ENCODE results near the gene RBFOX1.

The RBFOX1 gene

DNA sequence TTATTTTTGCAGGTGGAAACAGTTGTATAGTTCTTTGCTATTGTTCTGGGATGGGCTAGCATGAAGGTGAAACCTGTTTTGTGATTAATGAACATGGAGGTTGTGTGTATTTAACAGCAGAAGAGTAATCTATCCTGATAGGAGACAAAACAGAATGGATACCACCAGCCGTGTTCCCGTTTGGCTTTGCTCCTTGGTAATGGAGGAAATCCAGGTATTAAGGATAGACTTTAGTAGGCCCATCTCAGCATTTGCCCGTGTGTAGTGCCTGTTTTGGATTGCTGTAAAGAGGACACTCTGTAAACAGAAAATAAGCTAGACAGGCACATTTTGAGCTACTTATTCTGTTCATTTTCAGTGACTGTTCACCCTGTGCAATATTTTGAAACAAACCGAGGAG, 215.1 kb downstream of the RBFOX1 start:
- Histone ChIP-seq H3K4me1 (ENCODE audit: control insufficient read depth, insufficient read depth, low read length, poor library complexity, severe bottlenecking) (peaks cover 7% of the 10 kb centered on the region), H3K4me3 (ENCODE audit: extremely low read depth, insufficient read depth, low read length, poor library complexity, severe bottlenecking) (no peak overlapping the region), H3K36me3 (ENCODE audit: control insufficient read depth, insufficient read depth, low read length) (no peaks in the 10 kb centered on the region), H3K27ac (ENCODE audit: low read depth, low read length, severe bottlenecking) (no peak overlapping the region), H3K9me3 (ENCODE audit: control insufficient read depth, low read length) (no peaks in the 10 kb centered on the region)
- WGBS, 2 experiments (ENCODE audit: insufficient coverage in 2 of 2) = 69 to 89% methylated on average over 3 to 4 of the region's 4 CpGs

DNA sequence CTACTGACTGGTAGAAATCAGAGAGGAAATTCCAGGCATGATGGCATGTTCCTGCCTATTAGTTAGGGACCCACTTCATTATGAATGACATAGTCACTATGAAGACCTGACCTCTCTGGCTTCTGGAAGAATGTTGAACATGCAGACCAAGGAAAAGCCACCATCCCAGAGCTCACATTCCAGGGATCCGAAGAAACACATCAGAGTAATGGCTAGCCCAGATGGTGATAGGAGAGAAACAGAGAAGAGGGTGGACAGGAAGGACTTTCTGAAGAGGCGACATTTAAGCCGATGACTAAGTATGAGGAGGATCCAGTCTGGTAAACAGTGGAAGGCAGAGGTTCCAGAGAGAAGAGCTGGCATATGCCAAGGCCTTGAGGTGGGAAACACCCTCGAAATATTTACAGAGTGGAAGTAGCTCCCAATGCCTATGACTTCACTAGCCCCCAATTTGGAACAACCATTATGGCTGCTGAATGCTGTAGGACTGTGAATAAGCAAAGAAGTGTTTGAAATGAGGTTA, 216.2 kb downstream of the RBFOX1 start:
- Histone ChIP-seq H3K4me3 (ENCODE audit: extremely low read depth, insufficient read depth, low read length, poor library complexity, severe bottlenecking) (no peak overlapping the region), H3K4me1 (ENCODE audit: control insufficient read depth, insufficient read depth, low read length, poor library complexity, severe bottlenecking) (peaks cover 7% of the 10 kb centered on the region), H3K9me3 (ENCODE audit: control insufficient read depth, low read length) (no peaks in the 10 kb centered on the region), H3K36me3 (ENCODE audit: control insufficient read depth, insufficient read depth, low read length) (no peaks in the 10 kb centered on the region), H3K27ac (ENCODE audit: low read depth, low read length, severe bottlenecking) (no peak overlapping the region)
- 75 to 94% methylated on average over 3 of the region's 4 CpGs for WGBS, 2 experiments (ENCODE audit: insufficient coverage in 2 of 2)

DNA sequence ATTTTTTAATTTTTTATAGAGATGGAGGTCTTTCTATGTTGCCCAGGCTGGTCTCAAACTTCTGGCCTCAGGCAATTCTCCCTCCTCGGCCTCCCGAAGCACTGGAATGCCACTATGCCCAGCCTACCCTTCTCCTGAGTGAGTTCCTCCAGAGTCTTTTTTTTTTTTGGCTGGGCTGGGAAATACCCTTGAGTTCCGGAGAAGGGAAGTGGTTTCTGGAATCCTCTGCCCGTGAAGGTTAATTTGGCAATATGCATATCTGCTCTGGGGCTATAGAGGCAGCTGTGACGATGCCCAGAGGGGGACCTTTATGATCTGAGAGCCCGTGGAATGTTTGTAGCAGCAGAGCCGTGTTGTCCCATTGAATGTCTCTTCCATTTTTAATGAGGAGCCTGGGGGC, 217.5 kb downstream of the RBFOX1 start:
- Histone ChIP-seq H3K9me3 (ENCODE audit: control insufficient read depth, low read length) (no peaks in the 10 kb centered on the region), H3K36me3 (ENCODE audit: control insufficient read depth, insufficient read depth, low read length) (no peaks in the 10 kb centered on the region), H3K4me1 (ENCODE audit: control insufficient read depth, insufficient read depth, low read length, poor library complexity, severe bottlenecking) (peaks cover 9% of the 10 kb centered on the region), H3K4me3 (ENCODE audit: extremely low read depth, insufficient read depth, low read length, poor library complexity, severe bottlenecking) (no peak overlapping the region), H3K27ac (ENCODE audit: low read depth, low read length, severe bottlenecking) (no peak overlapping the region)
- 67 to 89% methylated on average over 6 to 7 of the region's 7 CpGs for WGBS, 2 experiments (ENCODE audit: insufficient coverage in 2 of 2)

DNA sequence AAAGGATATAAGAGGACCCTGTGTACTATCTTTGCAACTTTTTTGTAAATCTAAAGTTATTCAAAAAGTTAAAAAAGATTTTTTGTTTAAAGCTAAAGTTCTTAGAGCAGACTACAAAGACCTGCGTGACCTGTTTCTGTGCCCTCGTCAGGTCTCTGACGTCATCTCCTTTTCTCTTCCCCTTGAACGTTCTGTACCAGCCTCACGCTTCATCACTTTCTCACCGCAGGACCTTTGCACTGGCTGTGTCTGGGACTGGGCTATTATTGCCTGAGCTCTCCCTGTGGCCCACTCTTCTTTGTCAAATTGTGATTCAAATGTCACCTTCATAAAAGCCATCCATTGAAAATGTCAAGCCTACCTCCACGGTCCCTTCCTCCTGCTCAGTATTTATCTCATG, 222.8 kb downstream of the RBFOX1 start:
- H3K4me1 ChIP-seq (ENCODE audit: control insufficient read depth, insufficient read depth, low read length, poor library complexity, severe bottlenecking) = peaks cover 2% of the 10 kb centered on the region
- WGBS, 2 experiments (ENCODE audit: insufficient coverage in 2 of 2) = 85 to 94% methylated on average over 6 to 7 of the region's 7 CpGs
- no peaks in the 10 kb centered on the region for H3K36me3 ChIP-seq (ENCODE audit: control insufficient read depth, insufficient read depth, low read length)
- H3K27ac ChIP-seq (ENCODE audit: low read depth, low read length, severe bottlenecking) = no peak overlapping the region
- no peak overlapping the region for H3K4me3 ChIP-seq (ENCODE audit: extremely low read depth, insufficient read depth, low read length, poor library complexity, severe bottlenecking)
- no peaks in the 10 kb centered on the region for H3K9me3 ChIP-seq (ENCODE audit: control insufficient read depth, low read length)

DNA sequence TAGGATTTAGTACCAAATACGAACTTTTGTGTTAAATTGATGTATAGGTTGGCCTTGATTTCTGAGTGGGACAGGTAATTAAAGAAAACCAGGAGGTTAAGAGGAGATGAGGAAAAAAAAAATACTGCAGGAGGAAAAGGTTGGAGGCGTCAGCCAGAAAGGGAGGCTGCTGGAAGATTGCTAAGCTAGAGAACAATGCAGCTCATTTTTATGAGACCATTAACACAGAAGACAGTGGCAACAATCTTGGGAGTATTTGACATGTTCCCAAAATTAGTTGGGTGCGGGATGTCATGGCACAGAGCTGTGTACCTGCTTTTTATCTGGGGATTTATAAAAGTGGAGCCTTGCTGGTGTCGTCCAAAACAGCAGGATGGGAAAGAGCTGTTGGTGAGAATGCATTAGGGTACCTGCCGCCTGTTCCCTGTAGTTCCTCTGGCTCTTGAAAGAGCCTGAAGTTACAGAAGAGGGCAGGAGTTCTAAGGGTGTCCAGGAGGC, 229.3 kb downstream of the RBFOX1 start:
- H3K4me1 ChIP-seq (ENCODE audit: control insufficient read depth, insufficient read depth, low read length, poor library complexity, severe bottlenecking) = no peaks in the 10 kb centered on the region
- no peaks in the 10 kb centered on the region for H3K36me3 ChIP-seq (ENCODE audit: control insufficient read depth, insufficient read depth, low read length)
- no peak overlapping the region for H3K4me3 ChIP-seq (ENCODE audit: extremely low read depth, insufficient read depth, low read length, poor library complexity, severe bottlenecking)
- H3K9me3 ChIP-seq (ENCODE audit: control insufficient read depth, low read length) = no peaks in the 10 kb centered on the region
- WGBS, 2 experiments (ENCODE audit: insufficient coverage in 2 of 2) = 80 to 93% methylated on average over 5 of the region's 5 CpGs
- H3K27ac ChIP-seq (ENCODE audit: low read depth, low read length, severe bottlenecking) = no peak overlapping the region

DNA sequence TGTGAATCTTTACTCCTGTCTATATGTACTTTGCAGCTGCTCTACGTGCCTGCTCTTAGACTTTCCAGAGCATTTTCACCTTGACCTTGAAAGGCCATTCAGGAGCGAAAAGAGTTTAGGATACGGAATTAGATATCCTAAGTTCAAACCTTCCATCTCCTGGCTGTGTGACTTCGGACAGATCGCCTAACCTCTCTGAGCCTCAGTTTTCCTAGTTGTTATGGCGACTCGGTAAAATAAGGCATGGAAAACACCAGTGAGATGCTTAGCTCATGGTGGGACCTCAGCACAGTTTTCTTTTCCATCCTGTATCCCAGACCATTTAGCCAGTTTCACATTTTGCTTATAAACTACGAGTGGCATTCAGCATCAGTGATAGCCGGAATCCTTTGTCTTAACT, 233.7 kb downstream of the RBFOX1 start:
- no peak overlapping the region for H3K27ac ChIP-seq (ENCODE audit: low read depth, low read length, severe bottlenecking)
- no peaks in the 10 kb centered on the region for H3K9me3 ChIP-seq (ENCODE audit: control insufficient read depth, low read length)
- H3K36me3 ChIP-seq (ENCODE audit: control insufficient read depth, insufficient read depth, low read length) = no peaks in the 10 kb centered on the region
- 75 to 96% methylated on average over 7 to 8 of the region's 9 CpGs for WGBS, 2 experiments (ENCODE audit: insufficient coverage in 2 of 2)
- H3K4me3 ChIP-seq (ENCODE audit: extremely low read depth, insufficient read depth, low read length, poor library complexity, severe bottlenecking) = no peak overlapping the region
- H3K4me1 ChIP-seq (ENCODE audit: control insufficient read depth, insufficient read depth, low read length, poor library complexity, severe bottlenecking) = no peaks in the 10 kb centered on the region

DNA sequence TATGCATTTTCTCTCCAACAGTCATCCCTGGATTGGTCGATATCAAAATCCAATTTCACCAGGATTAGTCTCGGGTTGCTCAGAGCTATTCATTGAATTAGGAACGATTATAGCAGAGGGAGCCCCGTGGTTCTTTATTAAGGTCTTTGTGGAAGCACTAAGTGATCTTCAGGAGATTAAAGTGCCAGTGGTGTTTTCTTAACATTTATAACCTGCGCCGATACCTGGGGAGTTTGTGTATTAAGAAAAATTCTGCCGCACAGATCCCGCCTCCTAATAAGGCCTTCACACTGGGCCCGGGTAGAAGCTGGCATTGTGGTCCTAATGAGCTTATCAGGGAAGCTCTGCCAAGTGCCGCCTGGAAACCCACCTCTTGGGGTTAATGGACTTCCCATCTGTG, 238.7 kb downstream of the RBFOX1 start:
- Histone ChIP-seq H3K4me3 (ENCODE audit: extremely low read depth, insufficient read depth, low read length, poor library complexity, severe bottlenecking) (no peak overlapping the region), H3K9me3 (ENCODE audit: control insufficient read depth, low read length) (no peaks in the 10 kb centered on the region), H3K36me3 (ENCODE audit: control insufficient read depth, insufficient read depth, low read length) (no peaks in the 10 kb centered on the region), H3K4me1 (ENCODE audit: control insufficient read depth, insufficient read depth, low read length, poor library complexity, severe bottlenecking) (no peaks in the 10 kb centered on the region), H3K27ac (ENCODE audit: low read depth, low read length, severe bottlenecking) (no peak overlapping the region)
- 84 to 90% methylated on average over 7 to 8 of the region's 10 CpGs for WGBS, 2 experiments (ENCODE audit: insufficient coverage in 2 of 2)

DNA sequence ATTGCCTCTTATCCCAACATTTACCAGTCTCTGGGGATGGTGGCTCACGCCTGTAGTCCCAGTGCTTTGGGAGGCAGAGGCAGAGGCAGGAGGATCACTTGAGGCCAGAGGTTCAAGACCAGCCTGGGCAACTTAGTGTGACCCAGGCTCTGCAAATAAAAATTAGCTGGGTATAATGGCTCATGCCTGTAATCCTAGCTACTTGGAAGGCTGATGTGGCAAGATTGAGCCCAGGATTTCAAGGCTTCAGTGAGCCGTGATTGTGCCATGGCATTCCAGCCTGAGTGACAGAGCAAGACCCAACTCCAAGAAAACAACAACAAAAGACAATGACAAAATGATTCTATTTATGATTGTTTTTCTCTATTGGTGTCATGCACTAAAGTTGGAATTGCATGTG, 244.9 kb downstream of the RBFOX1 start:
- H3K9me3 ChIP-seq (ENCODE audit: control insufficient read depth, low read length) = no peaks in the 10 kb centered on the region
- no peak overlapping the region for H3K4me3 ChIP-seq (ENCODE audit: extremely low read depth, insufficient read depth, low read length, poor library complexity, severe bottlenecking)
- 80% methylated on average over 1 of the region's 2 CpGs; no CpG with 5 or more reads in 1 of the 2 experiments for WGBS, 2 experiments (ENCODE audit: insufficient coverage in 2 of 2)
- H3K4me1 ChIP-seq (ENCODE audit: control insufficient read depth, insufficient read depth, low read length, poor library complexity, severe bottlenecking) = no peaks in the 10 kb centered on the region
- H3K36me3 ChIP-seq (ENCODE audit: control insufficient read depth, insufficient read depth, low read length) = no peaks in the 10 kb centered on the region
- no peak overlapping the region for H3K27ac ChIP-seq (ENCODE audit: low read depth, low read length, severe bottlenecking)

DNA sequence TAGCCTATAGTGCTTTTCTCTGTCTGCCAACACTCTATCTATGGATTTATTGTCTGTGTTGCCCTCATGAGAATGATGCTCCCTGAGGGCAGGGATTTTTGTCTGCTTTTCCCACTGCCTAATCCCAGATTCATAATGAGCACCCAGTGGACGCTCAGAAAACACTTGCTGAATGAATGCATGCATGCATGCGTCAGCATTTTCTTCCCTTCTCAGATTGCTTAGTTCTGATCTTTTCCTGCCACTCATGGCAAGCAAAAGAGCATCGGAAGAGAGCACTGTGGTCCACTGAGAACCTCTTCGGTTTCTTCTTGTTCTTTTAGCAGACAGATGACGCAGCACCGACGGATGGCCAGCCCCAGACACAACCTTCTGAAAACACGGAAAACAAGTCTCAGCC, 246.8 kb downstream of the RBFOX1 start:
- WGBS, 2 experiments (ENCODE audit: insufficient coverage in 2 of 2) = 93 to 94% methylated on average over 8 of the region's 8 CpGs
- no peaks in the 10 kb centered on the region for H3K9me3 ChIP-seq (ENCODE audit: control insufficient read depth, low read length)
- H3K4me1 ChIP-seq (ENCODE audit: control insufficient read depth, insufficient read depth, low read length, poor library complexity, severe bottlenecking) = no peaks in the 10 kb centered on the region
- no peaks in the 10 kb centered on the region for H3K36me3 ChIP-seq (ENCODE audit: control insufficient read depth, insufficient read depth, low read length)
- no peak overlapping the region for H3K27ac ChIP-seq (ENCODE audit: low read depth, low read length, severe bottlenecking)
- no peak overlapping the region for H3K4me3 ChIP-seq (ENCODE audit: extremely low read depth, insufficient read depth, low read length, poor library complexity, severe bottlenecking)

DNA sequence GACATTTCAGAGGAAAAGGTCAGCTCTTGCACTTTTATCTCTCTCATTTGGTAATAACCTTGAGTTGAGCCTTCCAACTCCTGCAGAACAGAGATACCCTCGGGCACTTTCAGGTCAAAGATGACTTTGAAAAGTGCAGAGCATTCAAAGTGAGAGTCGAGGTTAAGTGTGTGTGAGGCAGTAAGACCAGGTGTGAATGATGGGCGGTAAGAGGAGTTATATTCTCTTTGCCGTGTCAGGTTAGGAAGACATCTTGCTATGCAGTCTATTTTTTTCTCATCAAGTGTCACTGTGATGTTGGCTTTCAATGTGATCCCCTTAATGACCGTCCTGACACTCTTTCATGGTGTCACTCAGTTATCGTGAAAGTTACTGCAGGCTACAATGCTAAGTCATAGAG, 248.5 kb downstream of the RBFOX1 start:
- Histone ChIP-seq H3K4me1 (ENCODE audit: control insufficient read depth, insufficient read depth, low read length, poor library complexity, severe bottlenecking) (no peaks in the 10 kb centered on the region), H3K9me3 (ENCODE audit: control insufficient read depth, low read length) (no peaks in the 10 kb centered on the region), H3K27ac (ENCODE audit: low read depth, low read length, severe bottlenecking) (no peak overlapping the region), H3K36me3 (ENCODE audit: control insufficient read depth, insufficient read depth, low read length) (no peaks in the 10 kb centered on the region), H3K4me3 (ENCODE audit: extremely low read depth, insufficient read depth, low read length, poor library complexity, severe bottlenecking) (no peak overlapping the region)
- WGBS, 2 experiments (ENCODE audit: insufficient coverage in 2 of 2) = 94 to 96% methylated on average over 5 to 6 of the region's 6 CpGs

DNA sequence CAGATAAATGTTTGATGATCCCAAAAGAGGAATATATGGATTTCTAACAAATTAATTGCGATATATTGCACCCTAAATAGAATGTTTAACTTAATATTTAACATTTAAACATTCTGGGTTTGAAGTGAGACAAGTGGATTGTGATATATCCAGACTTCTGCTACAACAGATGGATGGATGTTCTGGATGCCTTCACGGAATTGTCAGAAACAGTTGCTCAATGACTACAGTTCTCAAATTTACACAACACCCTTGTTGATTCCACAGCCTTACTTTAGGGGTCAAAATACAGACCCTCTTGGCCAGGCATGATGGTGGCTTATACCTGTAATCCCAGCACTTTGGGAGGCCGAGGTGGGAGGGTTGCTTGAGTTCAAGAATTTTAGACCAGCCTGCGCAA, 250.8 kb downstream of the RBFOX1 start:
- Histone ChIP-seq H3K4me1 (ENCODE audit: control insufficient read depth, insufficient read depth, low read length, poor library complexity, severe bottlenecking) (no peaks in the 10 kb centered on the region), H3K4me3 (ENCODE audit: extremely low read depth, insufficient read depth, low read length, poor library complexity, severe bottlenecking) (no peak overlapping the region), H3K9me3 (ENCODE audit: control insufficient read depth, low read length) (no peaks in the 10 kb centered on the region), H3K27ac (ENCODE audit: low read depth, low read length, severe bottlenecking) (no peak overlapping the region), H3K36me3 (ENCODE audit: control insufficient read depth, insufficient read depth, low read length) (no peaks in the 10 kb centered on the region)
- 88% methylated on average over 3 of the region's 4 CpGs; no CpG with 5 or more reads in 1 of the 2 experiments for WGBS, 2 experiments (ENCODE audit: insufficient coverage in 2 of 2)
